ENCODE results near the gene SEPTIN5. TPM values are rescaled to one million over a fixed set of nuclear protein-coding genes. Genes with fewer than 3 reads are reported as not detected.

SEPTIN5 gene
- total RNA-seq, 4 donors from 2014 or later, result 21.9 to 51.1 (median 26.4) TPM

GRCh38 chr22:19667872-19668740 lies 46.2 kb upstream of the SEPTIN5 start:
- H3K36me3 ChIP-seq, result no peaks in the 10 kb centered on the region
- H3K27ac ChIP-seq, result no peak overlapping the region
- no peak for TF ChIP-seq POLR2AphosphoS5 (IDR thresholded peaks at IDR 0.05)
- no peak for TF ChIP-seq CTCF (IDR thresholded peaks at IDR 0.05)
- TF ChIP-seq POLR2A (IDR thresholded peaks at IDR 0.05), result no peak
- TF ChIP-seq EP300 (IDR thresholded peaks at IDR 0.05), result no peak
- no peak for ATAC-seq
- no peak overlapping the region for H3K4me3 ChIP-seq
- WGBS, 2 donors (ENCODE audit: low coverage in 1 of 2), result 80% methylated on average over 1 of the region's 19 CpGs; no CpG with 5 or more reads in 1 of the 2 donors
- H3K27me3 ChIP-seq, result peaks cover 20% of the 10 kb centered on the region
- peaks cover 0 to 16% (median 6%) of the 10 kb centered on the region in 3 donors for H3K4me1 ChIP-seq
- no peaks in the 10 kb centered on the region for H3K9me3 ChIP-seq

DNA sequence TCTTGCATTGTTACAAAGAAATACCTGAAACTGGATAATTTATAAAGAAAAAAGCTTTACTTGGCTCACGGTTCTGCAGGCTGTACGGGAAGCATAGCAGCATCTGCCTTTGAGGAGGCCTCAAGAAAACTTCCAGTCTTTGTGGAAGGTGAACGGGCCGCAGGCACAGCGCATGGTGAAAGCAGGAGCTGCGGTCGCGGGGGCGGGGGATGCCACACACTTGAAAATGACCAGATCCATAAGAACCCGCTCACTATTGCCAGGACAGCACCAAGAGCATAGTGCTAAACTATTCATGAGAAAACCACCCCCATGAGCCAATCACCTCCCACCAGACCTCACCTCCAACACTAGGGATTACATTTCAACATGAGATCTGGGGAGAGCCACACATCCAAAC lies 45.6 kb upstream of the SEPTIN5 start:
- Histone ChIP-seq H3K4me1 (peaks cover 0 to 10% (median 5%) of the 10 kb centered on the region in 3 donors), H3K27ac (no peak overlapping the region), H3K27me3 (peaks cover 20% of the 10 kb centered on the region), H3K36me3 (no peaks in the 10 kb centered on the region), H3K9me3 (no peaks in the 10 kb centered on the region), H3K4me3 (no peak overlapping the region)
- WGBS, 2 donors (ENCODE audit: low coverage in 1 of 2), result 88 to 90% methylated on average over 7 to 10 of the region's 10 CpGs
- ATAC-seq, result no peak
- no peak for TF ChIP-seq CTCF (IDR thresholded peaks at IDR 0.05)
- no peak for TF ChIP-seq POLR2A (IDR thresholded peaks at IDR 0.05)
- TF ChIP-seq POLR2AphosphoS5 (IDR thresholded peaks at IDR 0.05), result no peak
- no peak for TF ChIP-seq EP300 (IDR thresholded peaks at IDR 0.05)

GRCh38 chr22:19669570-19669969 lies 44.7 kb upstream of the SEPTIN5 start:
- peaks cover 20% of the 10 kb centered on the region for H3K27me3 ChIP-seq
- WGBS, 2 donors (ENCODE audit: low coverage in 1 of 2), result 80 to 89% methylated on average over 1 to 3 of the region's 4 CpGs
- TF ChIP-seq CTCF (IDR thresholded peaks at IDR 0.05), result no peak
- no peak for TF ChIP-seq POLR2AphosphoS5 (IDR thresholded peaks at IDR 0.05)
- no peak for TF ChIP-seq EP300 (IDR thresholded peaks at IDR 0.05)
- no peak for TF ChIP-seq POLR2A (IDR thresholded peaks at IDR 0.05)
- H3K4me1 ChIP-seq, result peaks cover 0 to 1% (median 0%) of the 10 kb centered on the region in 3 donors
- no peak for ATAC-seq
- no peaks in the 10 kb centered on the region for H3K9me3 ChIP-seq
- no peak overlapping the region for H3K27ac ChIP-seq
- H3K4me3 ChIP-seq, result no peak overlapping the region
- no peaks in the 10 kb centered on the region for H3K36me3 ChIP-seq

DNA sequence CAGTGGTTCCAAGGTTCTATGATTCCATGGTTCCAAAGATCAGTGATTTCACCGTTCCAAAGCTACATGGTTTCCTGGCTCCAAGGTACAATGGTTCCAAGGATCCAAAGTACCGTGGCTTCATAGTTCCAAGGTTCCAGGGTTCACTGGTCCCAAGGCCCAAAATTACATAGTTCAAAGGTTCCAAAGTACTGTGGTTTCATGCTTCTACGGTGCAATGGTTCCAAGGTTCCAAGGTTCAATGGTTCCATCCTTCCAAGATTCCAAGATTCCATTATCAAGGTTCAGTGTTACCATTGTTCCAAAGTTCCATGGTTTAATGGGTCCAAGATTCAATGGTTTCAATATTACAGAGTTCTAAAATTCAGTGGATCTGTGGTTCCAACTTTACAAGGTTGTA lies 43.0 kb upstream of the SEPTIN5 start:
- no peak for ATAC-seq
- Histone ChIP-seq H3K27ac (no peak overlapping the region), H3K36me3 (no peaks in the 10 kb centered on the region), H3K27me3 (peaks cover 27% of the 10 kb centered on the region), H3K4me3 (no peak overlapping the region), H3K4me1 (no peaks in the 10 kb centered on the region), H3K9me3 (no peaks in the 10 kb centered on the region)
- WGBS, 2 donors (ENCODE audit: low coverage in 1 of 2), result 94% methylated on average over 2 to 3 of the region's 3 CpGs
- no peak for TF ChIP-seq EP300 (IDR thresholded peaks at IDR 0.05)
- no peak for TF ChIP-seq CTCF (IDR thresholded peaks at IDR 0.05)
- no peak for TF ChIP-seq POLR2A (IDR thresholded peaks at IDR 0.05)
- TF ChIP-seq POLR2AphosphoS5 (IDR thresholded peaks at IDR 0.05), result no peak

Data from gastroesophageal sphincter (tissue), 4 donors.